HCT116 (cell line): ENCODE measurements around the gene ACVR1B.

Source experiments
- EZH2phosphoT487 ChIP-seq: fragments of 200-600 bp; IDR thresholded peaks from 2 replicates; pipeline ENCODE4 v1.6.1; 2018; ENCODE audit warnings: antibody characterized with exemption, borderline replicate concordance
- TCF7L2 ChIP-seq: IDR thresholded peaks from 2 replicates; pipeline ENCODE4 v1.7.0; 2011; ENCODE audit warnings: borderline replicate concordance, inconsistent platforms; ENCODE audit not compliant: insufficient read depth, insufficient read length; ENCODE audit errors: extremely low read depth
- TF ChIP-seq, protein P1 (sequence below), 3 experiments: fragments of 200-600 bp in 1 of 3; sonication (generic) in 1 of 3; IDR thresholded peaks in 2 of 3; conservative IDR thresholded peaks in 1 of 3; 2 replicates each; pipeline ENCODE4 v1.5.1; 2012 to 2017; ENCODE audit warnings: low read depth in 2 of 3, low read length in 2 of 3, antibody characterized with exemption in 1 of 3, borderline replicate concordance in 1 of 3, control low read depth in 1 of 3, mild to moderate bottlenecking in 1 of 3, mixed read lengths in 1 of 3, mixed run types in 1 of 3, moderate library complexity in 1 of 3; ENCODE audit not compliant: insufficient read depth in 1 of 3

DNA sequence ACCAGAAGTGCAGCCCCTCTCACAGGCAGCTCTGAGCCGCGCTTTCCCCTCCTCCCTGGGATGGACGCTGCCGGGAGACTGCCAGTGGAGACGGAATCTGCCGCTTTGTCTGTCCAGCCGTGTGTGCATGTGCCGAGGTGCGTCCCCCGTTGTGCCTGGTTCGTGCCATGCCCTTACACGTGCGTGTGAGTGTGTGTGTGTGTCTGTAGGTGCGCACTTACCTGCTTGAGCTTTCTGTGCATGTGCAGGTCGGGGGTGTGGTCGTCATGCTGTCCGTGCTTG lies 43.0 kb downstream of the ACVR1B start:
- TF ChIP-seq EZH2phosphoT487 (no peak), TCF7L2 (no peak)
- TF ChIP-seq, protein P1, sequence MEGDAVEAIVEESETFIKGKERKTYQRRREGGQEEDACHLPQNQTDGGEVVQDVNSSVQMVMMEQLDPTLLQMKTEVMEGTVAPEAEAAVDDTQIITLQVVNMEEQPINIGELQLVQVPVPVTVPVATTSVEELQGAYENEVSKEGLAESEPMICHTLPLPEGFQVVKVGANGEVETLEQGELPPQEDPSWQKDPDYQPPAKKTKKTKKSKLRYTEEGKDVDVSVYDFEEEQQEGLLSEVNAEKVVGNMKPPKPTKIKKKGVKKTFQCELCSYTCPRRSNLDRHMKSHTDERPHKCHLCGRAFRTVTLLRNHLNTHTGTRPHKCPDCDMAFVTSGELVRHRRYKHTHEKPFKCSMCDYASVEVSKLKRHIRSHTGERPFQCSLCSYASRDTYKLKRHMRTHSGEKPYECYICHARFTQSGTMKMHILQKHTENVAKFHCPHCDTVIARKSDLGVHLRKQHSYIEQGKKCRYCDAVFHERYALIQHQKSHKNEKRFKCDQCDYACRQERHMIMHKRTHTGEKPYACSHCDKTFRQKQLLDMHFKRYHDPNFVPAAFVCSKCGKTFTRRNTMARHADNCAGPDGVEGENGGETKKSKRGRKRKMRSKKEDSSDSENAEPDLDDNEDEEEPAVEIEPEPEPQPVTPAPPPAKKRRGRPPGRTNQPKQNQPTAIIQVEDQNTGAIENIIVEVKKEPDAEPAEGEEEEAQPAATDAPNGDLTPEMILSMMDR (IDR thresholded peaks at IDR 0.05 in 2 of 3, conservative IDR thresholded peaks at IDR 0.05 in 1 of 3; ENCODE audit: borderline replicate concordance in 1 of 3, insufficient read depth in 1 of 3, low read depth in 2 of 3, low read length in 2 of 3) = no peak
